HG03064 (cell line): ENCODE data around the gene APCDD1L.
"Not testable (repeated sequence)": the region's sequence is repeated elsewhere in the genome, so short reads cannot be mapped to it uniquely, and the experiment has no call there.

ENCODE experiments used
- ATAC-seq: cut with Tn5 transposase; IDR thresholded peaks from one replicate; pipeline ENCODE4 v1.9.1; 2021; ENCODE audit warnings: low read depth; ENCODE audit not compliant: unreplicated experiment

Gene APCDD1L

DNA sequence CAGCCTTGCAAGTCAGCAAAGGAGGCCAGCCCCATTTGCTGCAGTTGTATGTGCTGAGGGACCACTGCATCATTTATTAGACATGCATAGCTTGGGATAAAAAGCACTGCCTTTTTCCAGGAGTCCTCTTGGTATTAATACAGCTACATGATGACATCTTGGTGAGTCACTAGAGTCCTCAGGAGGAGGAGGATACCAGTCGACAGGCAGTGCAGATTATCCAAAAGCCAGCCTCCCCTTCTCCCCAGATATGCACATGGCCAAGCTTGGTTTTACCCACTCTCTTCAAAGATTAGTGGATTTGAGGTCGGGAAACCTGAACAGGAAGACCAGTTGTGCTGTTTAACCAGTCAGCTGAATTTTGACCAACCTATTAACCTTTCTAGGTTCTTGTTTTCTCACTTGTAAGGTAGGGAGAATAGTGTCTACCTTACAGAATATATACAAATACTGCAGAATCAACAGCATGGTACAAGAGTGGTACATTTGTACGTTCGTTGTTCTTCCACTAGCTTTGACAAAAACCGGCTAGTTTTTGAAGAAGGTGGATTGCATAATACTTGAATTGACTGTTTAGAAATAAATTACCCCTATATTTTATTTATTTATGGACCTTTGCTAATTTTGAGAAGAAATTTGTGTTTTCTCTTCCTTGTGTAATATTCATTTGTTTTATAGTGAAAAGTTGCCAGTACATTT is 94.3 kb downstream of the APCDD1L start:
- no peak for ATAC-seq

DNA sequence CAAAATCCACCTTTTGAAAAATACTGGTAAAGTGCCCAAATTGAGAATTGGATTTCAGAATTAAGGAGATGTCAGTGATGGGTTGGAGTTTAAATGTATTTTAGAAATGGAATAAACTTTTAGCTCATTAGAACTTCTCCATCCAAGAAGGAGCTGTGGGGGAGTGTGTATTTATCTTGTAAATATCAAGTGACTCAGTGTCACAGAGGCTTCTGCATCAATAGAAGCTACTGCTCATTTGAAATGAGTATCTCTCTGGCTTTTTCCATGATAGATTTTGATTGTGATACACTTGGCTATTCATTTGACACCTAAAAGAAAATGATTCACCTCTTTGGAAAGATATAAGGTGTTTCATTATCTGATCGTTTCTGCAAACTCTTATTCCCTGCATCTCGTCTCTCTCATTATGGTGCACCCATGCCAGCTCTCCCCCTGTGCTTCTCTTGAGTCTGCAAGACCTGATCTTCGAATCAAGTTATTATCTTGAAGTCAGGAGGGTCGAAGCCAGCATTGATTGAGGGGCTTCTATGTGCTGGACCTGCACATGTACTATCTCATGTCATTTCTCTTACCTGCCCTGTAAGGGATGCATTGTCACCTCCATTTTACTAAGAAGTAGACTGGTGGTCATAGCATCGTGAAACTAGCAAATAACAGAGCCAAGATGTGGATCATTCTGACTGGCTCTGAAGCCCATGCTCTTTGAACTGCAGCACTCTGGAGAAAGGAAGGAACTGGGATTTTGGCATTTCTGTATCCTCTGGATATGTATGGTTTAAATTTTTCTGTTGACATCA is 96.0 kb downstream of the APCDD1L start:
- ATAC-seq: no peak

DNA sequence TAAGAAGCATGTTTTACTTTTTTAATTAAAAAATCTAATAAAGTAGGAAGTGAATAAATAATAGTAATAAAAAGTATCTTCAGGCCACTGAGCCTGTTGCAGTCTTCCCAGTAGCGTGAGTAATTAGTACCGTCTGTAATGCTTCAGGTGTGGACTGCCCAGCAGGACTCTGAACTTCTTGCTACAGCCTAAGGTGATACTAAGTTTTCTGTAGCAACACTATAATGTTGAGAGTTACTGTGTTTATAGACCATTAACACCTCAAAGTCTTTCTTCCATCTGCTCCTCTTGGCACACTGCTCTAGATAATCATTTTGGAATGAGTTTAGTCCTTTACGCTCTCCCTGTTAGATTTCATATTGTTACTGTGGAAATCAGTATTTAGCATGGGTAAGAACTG is 97.8 kb downstream of the APCDD1L start:
- no peak for ATAC-seq

DNA sequence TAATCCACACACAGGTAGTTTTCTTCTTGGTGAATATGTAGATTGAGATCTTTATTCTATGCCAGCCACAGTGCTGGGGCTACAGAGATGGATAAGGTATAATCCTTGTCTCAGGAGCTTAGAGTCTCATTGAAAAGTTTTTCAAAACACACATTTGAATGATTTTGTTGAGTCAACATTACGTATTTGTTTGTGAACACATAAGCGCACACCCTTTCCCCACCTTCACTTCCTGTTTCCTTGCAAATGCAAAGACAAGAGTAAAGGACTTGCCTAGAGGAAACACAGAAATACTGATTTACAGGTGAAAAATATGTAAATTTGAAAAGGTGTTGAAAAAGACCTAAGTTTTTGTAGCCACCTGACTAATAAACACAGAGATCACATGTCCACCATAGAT is 98.4 kb downstream of the APCDD1L start:
- ATAC-seq: no peak

DNA sequence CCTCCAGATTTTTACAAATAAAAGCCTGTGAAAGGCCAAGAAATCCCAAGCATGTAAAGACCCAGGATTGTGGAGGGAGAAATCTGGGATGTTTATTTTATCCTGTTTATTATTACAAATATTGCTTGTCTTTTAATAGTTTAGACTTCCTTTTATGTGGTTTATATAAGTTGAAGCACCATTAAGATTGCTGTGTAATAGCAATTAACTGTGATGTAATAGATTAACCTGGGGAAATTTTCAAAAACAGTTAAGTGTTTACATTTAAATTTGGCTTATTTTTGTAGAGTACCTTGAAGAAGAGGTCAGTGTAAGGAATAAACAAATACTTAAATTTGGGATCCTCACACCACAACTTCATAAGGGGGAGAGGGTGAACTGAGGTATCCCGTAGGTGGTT is 99.1 kb downstream of the APCDD1L start:
- no peak for ATAC-seq

DNA sequence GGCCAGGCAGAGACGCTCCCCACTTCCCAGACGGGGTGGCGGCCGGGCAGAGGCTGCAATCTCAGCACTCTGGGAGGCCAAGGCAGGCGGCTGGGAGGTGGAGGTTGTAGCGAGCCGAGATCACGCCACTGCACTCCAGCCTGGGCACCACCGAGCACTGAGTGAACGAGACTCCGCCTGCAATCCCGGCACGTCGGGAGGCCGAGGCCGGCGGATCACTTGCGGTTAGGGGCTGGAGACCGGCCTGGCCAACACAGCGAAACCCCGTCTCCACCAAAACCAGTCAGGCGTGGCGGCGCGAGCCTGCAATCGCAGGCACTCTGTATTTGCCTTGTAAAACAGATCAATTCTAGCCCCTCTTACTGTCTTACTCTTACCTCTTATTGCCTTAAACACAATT is 100.4 kb downstream of the APCDD1L start:
- ATAC-seq: not testable (repeated sequence)

DNA sequence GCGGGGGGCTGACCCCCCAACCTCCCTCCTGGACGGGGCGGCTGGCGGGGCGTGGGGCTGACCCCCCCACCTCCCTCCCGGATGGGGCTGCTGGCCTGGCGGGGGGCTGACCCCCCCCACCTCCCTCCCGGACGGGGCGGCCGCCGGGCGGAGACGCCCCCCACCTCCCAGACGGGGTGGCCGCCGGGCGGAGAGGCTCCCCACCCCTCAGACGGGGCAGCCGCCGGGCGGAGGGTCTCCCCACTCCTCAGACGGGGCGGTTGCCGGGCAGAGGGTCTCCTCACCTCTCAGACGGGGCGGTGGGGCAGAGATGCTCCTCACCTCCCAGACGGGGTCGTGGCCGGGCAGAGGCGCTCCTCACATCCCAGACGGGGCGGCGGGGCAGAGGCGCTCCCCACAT is 101.0 kb downstream of the APCDD1L start:
- not testable (repeated sequence) for ATAC-seq
